GM12801 (cell line): Measurements from ENCODE around the gene RNU6-8.

ENCODE experiments used
- CTCF ChIP-seq: IDR thresholded peaks from one replicate; pipeline ENCODE4 v1.5.1; 2011; ENCODE audit warnings: control low read depth; ENCODE audit not compliant: insufficient read length; ENCODE audit errors: extremely low read depth

RNU6-8 gene

DNA sequence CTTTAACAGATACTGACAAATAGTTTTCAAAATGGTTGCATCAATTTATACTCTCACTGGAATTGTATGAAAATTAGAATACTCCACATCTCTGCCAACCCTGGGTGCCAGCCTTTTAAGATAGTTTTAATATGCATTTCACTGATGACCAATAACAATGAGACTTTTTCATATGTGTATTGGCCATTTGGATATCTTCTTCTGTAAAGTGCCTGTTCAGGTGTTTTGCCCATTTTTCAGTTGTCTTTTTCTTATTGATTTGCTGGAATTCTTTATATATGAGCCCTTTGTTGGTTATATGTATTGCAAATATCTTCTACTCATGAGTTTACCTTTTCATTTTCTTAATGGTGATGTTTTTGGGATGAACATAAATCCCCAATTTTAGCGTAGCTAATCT lies 18.0 kb downstream of the RNU6-8 start:
- TF ChIP-seq CTCF, result no peak

GRCh38 chr14:32183151-32184058 lies 19.7 kb downstream of the RNU6-8 start:
- TF ChIP-seq CTCF, result no peak

- no peak for TF ChIP-seq CTCF
These were observed 31.6 kb downstream of the RNU6-8 start for GRCh38 chr14:32171469-32171868.

DNA sequence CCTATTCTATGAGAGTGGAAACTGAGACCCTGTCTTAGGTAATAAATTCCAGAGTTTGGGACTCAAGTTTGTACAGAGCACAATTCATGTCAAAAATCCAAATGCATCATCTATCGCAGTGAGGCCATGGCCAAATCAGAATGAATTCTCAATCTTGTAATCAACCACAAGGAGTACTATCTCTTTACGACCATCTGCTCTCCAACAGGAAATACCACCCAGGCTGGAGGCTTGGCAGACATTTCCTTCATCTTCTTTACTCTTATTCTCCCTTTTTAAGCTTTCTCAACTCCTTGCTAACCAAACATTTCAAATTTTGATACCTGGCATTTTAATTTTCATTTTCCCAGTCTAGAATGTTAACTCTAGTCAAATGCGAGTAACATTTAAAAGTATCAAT lies 33.9 kb downstream of the RNU6-8 start:
- TF ChIP-seq CTCF, result no peak

GRCh38 chr14:32167907-32168306 lies 35.2 kb downstream of the RNU6-8 start:
- no peak for TF ChIP-seq CTCF

DNA sequence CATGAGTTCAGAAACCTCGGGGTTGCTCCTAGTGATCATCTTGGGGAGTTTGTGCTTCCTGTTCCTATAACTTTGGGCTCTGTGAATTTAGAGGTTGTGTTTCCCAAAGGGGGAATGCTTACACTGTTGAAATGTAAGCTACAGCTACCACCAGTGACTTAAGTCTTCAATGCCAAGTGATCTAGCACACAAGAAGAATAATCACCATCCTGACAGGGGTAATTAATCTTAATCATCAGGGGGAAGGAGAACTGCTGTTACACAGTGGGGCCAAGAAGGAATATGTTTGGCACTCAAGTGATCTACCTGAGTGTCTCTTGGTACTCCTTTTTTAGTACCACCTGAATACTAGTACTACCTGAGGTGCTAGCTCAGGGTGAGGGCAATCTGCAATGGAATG lies 36.1 kb downstream of the RNU6-8 start:
- TF ChIP-seq CTCF, result no peak

GRCh38 chr14:32166029-32166428 lies 37.0 kb downstream of the RNU6-8 start:
- TF ChIP-seq CTCF, result no peak
